ENCODE measurements around the gene RFTN2.

DNA sequence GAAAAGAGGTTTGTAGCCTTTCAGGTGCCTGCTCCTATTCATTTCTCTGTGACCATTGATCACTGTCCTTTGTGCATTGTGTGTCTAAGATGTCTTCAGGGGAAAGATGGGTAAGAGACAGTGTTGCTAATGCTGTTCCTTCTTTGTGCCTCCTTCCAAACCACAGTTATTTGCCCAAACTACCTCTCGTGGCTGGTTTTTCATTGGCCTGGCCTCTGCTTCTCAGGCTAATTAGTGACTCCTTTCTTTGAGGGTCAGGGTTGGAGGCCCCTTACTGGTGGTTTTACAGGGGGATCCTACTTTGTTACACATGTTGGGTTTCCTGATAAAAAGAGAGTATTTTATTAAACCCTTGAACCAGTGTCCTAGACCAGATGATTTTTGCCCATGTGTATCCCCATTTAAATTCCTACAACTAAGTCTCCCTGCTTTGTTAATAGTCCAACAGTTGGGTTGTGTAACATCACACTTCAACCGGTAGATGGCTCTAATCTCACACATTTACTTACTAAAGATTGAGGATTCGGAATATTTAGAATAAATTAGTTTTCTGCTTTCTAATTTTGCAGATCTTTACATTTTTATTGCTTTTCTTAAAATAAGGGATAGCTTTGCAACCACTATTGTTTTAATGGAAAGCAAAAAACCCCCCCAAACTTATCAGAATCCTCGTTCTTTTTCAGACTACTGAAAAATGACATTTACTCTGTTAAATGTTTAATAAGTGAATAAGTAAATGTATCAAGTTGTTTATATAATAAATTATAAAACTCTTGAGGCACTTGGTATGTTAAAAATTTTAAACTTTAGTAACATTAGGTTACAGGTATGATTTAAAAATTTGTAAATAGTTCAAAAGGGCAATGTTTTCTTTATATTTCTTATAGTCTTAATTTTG is 32.2 kb upstream of the RFTN2 start:
- TF ChIP-seq, protein P1, sequence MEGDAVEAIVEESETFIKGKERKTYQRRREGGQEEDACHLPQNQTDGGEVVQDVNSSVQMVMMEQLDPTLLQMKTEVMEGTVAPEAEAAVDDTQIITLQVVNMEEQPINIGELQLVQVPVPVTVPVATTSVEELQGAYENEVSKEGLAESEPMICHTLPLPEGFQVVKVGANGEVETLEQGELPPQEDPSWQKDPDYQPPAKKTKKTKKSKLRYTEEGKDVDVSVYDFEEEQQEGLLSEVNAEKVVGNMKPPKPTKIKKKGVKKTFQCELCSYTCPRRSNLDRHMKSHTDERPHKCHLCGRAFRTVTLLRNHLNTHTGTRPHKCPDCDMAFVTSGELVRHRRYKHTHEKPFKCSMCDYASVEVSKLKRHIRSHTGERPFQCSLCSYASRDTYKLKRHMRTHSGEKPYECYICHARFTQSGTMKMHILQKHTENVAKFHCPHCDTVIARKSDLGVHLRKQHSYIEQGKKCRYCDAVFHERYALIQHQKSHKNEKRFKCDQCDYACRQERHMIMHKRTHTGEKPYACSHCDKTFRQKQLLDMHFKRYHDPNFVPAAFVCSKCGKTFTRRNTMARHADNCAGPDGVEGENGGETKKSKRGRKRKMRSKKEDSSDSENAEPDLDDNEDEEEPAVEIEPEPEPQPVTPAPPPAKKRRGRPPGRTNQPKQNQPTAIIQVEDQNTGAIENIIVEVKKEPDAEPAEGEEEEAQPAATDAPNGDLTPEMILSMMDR (IDR thresholded peaks at IDR 0.05), result peak; percentile 66 to 81 (median 79)
- TF ChIP-seq EP300 (IDR thresholded peaks at IDR 0.05; ENCODE audit: low read depth) (no peak), POLR2AphosphoS5 (IDR thresholded peaks at IDR 0.05) (no peak), POLR2A (IDR thresholded peaks at IDR 0.05) (no peak)
